Tibial artery (tissue), 4 donors: ENCODE data around the gene MICAL3.

Experiments used
- DNase-seq, 2 donors: peaks; one replicate each; pipeline ENCODE4 v3.0.0-alpha.2; 2019
- H3K27ac ChIP-seq, 2 donors: fragments of 200-600 bp; sonication (generic) in 1 of 2; 1 replicate in 1 of 2; 2 replicates in 1 of 2; pipeline ENCODE4 v1.5.1; 2018 to 2019; ENCODE audit warnings: mild to moderate bottlenecking in 1 of 2
- H3K27me3 ChIP-seq, 2 donors: fragments of 200-600 bp; sonication (generic) in 1 of 2; one replicate each; pipeline versions ENCODE4 v1.5.1 to v1.6.0; 2016 to 2019
- H3K36me3 ChIP-seq, 3 donors: fragments of 200-600 bp; sonication (generic) in 2 of 3; one replicate each; pipeline ENCODE4 v1.5.1; 2016 to 2019; ENCODE audit warnings: mild to moderate bottlenecking in 2 of 3
- H3K4me1 ChIP-seq, 4 donors: fragments of 200-600 bp; sonication (generic) in 2 of 4; 1 replicate in 3 of 4; 2 replicates in 1 of 4; pipeline ENCODE4 v1.5.1; 2016 to 2019
- H3K4me3 ChIP-seq, 2 donors: fragments of 200-600 bp; sonication (generic) in 1 of 2; 1 replicate in 1 of 2; 2 replicates in 1 of 2; pipeline ENCODE4 v1.5.1; 2018 to 2019; ENCODE audit warnings: mild to moderate bottlenecking in 2 of 2
- H3K9me3 ChIP-seq, 3 donors: fragments of 200-600 bp; sonication (generic) in 1 of 3; one replicate each; pipeline ENCODE4 v1.5.1; 2016 to 2019
- CTCF ChIP-seq, 2 experiments: fragments of 200-600 bp in 1 of 2; fragments of 450-650 bp in 1 of 2; IDR thresholded peaks; one replicate each; pipeline ENCODE4 v1.5.1; 2017 to 2019; ENCODE audit warnings: antibody characterized with exemption in 2 of 2, mild to moderate bottlenecking in 1 of 2, moderate library complexity in 1 of 2
- intact Hi-C: fragments of 100-400 bp; cut with DNase I; formaldehyde crosslinking; loops from one replicate; pipeline ENCODE4 v1.15.0; 2023; ENCODE audit warnings: low total_unique reads

MICAL3 gene

GRCh38 chr22:17820879-17821439, 203.4 kb downstream of the MICAL3 start:
- H3K4me1 ChIP-seq: no peaks in the 10 kb centered on the region
- H3K27ac ChIP-seq: no peak overlapping the region
- no peaks in the 10 kb centered on the region for H3K27me3 ChIP-seq
- no peak for TF ChIP-seq CTCF (IDR thresholded peaks at IDR 0.05)
- no peaks in the 10 kb centered on the region for H3K9me3 ChIP-seq
- no peak for DNase-seq
- intact Hi-C loops: no loop called here
- H3K36me3 ChIP-seq: peaks cover 55 to 81% (median 73%) of the 10 kb centered on the region in 3 donors
- H3K4me3 ChIP-seq: no peak overlapping the region

- Histone ChIP-seq H3K27ac (no peak overlapping the region), H3K36me3 (peaks cover 63 to 91% (median 80%) of the 10 kb centered on the region in 3 donors), H3K9me3 (no peaks in the 10 kb centered on the region), H3K27me3 (no peaks in the 10 kb centered on the region), H3K4me1 (no peaks in the 10 kb centered on the region), H3K4me3 (no peak overlapping the region)
- DNase-seq: no peak
- TF ChIP-seq CTCF (IDR thresholded peaks at IDR 0.05): no peak
- intact Hi-C loops: no loop called here
Measured at GRCh38 chr22:17818649-17819048, 205.7 kb downstream of the MICAL3 start.

GRCh38 chr22:17818180-17818579, 206.2 kb downstream of the MICAL3 start:
- no peak for DNase-seq
- intact Hi-C loops: no loop called here
- no peak overlapping the region for H3K4me3 ChIP-seq
- no peaks in the 10 kb centered on the region for H3K27me3 ChIP-seq
- H3K9me3 ChIP-seq: no peaks in the 10 kb centered on the region
- TF ChIP-seq CTCF (IDR thresholded peaks at IDR 0.05): no peak
- H3K36me3 ChIP-seq: peaks cover 64 to 95% (median 84%) of the 10 kb centered on the region in 3 donors
- H3K4me1 ChIP-seq: no peaks in the 10 kb centered on the region
- no peak overlapping the region for H3K27ac ChIP-seq

- Histone ChIP-seq H3K4me3 (no peak overlapping the region), H3K27ac (no peak overlapping the region), H3K4me1 (no peaks in the 10 kb centered on the region), H3K27me3 (no peaks in the 10 kb centered on the region), H3K9me3 (no peaks in the 10 kb centered on the region), H3K36me3 (peaks cover 67 to 95% (median 84%) of the 10 kb centered on the region in 3 donors)
- DNase-seq: no peak
- no peak for TF ChIP-seq CTCF (IDR thresholded peaks at IDR 0.05)
- intact Hi-C loops: no loop called here
Measured at GRCh38 chr22:17817511-17818065, 206.8 kb downstream of the MICAL3 start.

- Histone ChIP-seq H3K27ac (no peak overlapping the region), H3K9me3 (no peaks in the 10 kb centered on the region), H3K4me1 (no peaks in the 10 kb centered on the region), H3K36me3 (peaks cover 62 to 95% (median 82%) of the 10 kb centered on the region in 3 donors), H3K27me3 (no peaks in the 10 kb centered on the region), H3K4me3 (no peak overlapping the region)
- no peak for DNase-seq
- no peak for TF ChIP-seq CTCF (IDR thresholded peaks at IDR 0.05)
- intact Hi-C loops: no loop called here
Measured at GRCh38 chr22:17817079-17817478, 207.3 kb downstream of the MICAL3 start.
